ENCODE measurements around the gene AKAP13.

AKAP13 gene

DNA sequence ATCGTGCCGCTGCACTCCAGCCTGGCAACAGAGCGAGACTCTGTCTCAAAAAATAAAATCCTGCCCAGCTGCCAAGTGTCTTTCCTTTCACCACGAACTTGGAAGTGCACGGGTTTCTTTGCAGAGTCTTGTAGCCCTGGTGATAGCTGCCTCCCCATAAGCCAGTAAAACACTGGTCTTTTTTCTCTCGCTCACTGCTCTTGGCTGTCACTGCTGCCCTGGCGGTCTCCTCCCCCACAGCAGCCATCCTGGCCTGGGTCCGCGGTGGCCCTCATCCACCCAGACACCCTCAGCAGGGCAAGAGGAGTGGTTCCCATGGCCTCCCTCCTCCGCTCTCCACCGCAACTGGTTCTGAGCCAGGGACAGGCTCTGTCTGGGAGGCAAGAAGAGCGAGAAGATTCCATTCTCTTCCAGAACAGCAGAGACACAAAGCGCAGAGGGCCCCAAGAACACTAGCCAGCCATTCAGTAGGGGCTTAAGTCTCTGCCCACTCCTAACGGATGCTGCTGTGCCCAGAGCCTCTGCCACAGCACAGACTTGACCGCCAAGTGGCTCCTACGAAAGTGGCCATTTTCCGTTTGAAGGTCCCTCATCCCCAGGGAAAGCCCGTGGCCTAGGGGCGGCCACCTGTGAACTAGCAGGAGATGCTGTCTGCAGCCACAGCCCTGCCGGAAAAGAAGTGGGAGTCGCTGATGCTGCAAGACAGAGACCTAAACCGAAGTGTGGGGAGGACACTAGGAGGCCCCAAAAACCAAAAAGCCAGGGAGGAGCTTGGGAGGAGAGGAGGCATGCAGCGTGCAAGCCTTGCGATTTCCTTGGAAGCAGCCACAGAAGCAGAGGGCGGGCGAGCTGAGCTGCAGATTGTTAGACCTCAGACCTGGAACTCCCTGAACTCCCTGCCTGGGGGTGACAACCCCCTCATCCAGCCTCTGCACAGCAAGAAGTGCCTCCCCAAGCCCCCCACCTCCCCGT lies 370.2 kb downstream of the AKAP13 start:
- FAIRE-seq = no peak
- TF ChIP-seq SPI1 (IDR thresholded peaks at IDR 0.05; ENCODE audit: low read depth, low read length) (no peak), POLR2A (IDR thresholded peaks at IDR 0.05; ENCODE audit: low read depth, low read length) (no peak), PAX5 (IDR thresholded peaks at IDR 0.05; ENCODE audit: insufficient read depth, low read length, severe bottlenecking) (no peak), POU2F2 (IDR thresholded peaks at IDR 0.05; ENCODE audit: low read depth, low read length) (no peak), TAF1 (IDR thresholded peaks at IDR 0.05; ENCODE audit: low read depth, low read length) (no peak), POLR2AphosphoS5 (IDR thresholded peaks at IDR 0.05; ENCODE audit: low read depth, low read length) (no peak)

GRCh38 chr15:85751291-85752123 lies 371.1 kb downstream of the AKAP13 start:
- FAIRE-seq = no peak
- no peak for DNase-seq (ENCODE audit: insufficient read length, low spot score)
- TF ChIP-seq PAX5 (IDR thresholded peaks at IDR 0.05; ENCODE audit: insufficient read depth, low read length, severe bottlenecking) = no peak
- TF ChIP-seq POLR2A (IDR thresholded peaks at IDR 0.05; ENCODE audit: low read depth, low read length) = no peak
- TF ChIP-seq POU2F2 (IDR thresholded peaks at IDR 0.05; ENCODE audit: low read depth, low read length) = no peak
- TF ChIP-seq SPI1 (IDR thresholded peaks at IDR 0.05; ENCODE audit: low read depth, low read length) = no peak
- no peak for TF ChIP-seq TAF1 (IDR thresholded peaks at IDR 0.05; ENCODE audit: low read depth, low read length)
- TF ChIP-seq POLR2AphosphoS5 (IDR thresholded peaks at IDR 0.05; ENCODE audit: low read depth, low read length) = no peak; the same call in 1 of the 2 replicates

More for the DNA sequence above, 370.2 kb downstream of the AKAP13 start:
- no peak for DNase-seq (ENCODE audit: insufficient read length, low spot score)

- TF ChIP-seq TAF1 (IDR thresholded peaks at IDR 0.05; ENCODE audit: low read depth, low read length) (no peak), PAX5 (IDR thresholded peaks at IDR 0.05; ENCODE audit: insufficient read depth, low read length, severe bottlenecking) (no peak), POLR2AphosphoS5 (IDR thresholded peaks at IDR 0.05; ENCODE audit: low read depth, low read length) (no peak), POLR2A (IDR thresholded peaks at IDR 0.05; ENCODE audit: low read depth, low read length) (no peak)
- FAIRE-seq (no peak), DNase-seq (ENCODE audit: insufficient read length, low spot score) (no peak)
These were observed 371.7 kb downstream of the AKAP13 start for GRCh38 chr15:85752124-85752475.

- FAIRE-seq = no peak
- TF ChIP-seq TAF1 (IDR thresholded peaks at IDR 0.05; ENCODE audit: low read depth, low read length) (no peak), POU2F2 (IDR thresholded peaks at IDR 0.05; ENCODE audit: low read depth, low read length) (no peak)
- DNase-seq (ENCODE audit: insufficient read length, low spot score) = no peak
These were observed 372.1 kb downstream of the AKAP13 start for GRCh38 chr15:85752491-85752961.

DNA sequence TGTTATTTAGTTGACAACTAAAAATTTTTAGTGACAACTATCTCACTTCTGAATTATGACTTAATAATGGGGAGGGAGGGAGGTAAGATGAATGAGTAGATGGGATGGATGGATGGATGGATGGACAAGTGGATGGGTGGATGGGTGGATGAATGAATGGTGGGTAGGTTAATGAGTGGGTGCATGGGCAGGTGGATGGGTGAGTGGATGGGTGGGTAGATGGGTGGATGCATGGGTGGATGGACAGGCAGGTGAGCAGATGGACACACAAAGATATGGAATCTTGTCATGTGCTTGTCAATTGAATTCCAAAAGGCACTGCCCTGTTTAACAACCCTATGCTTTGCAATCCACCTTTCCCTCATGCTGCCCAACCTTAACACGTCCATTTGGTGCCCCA lies 372.9 kb downstream of the AKAP13 start:
- no peak for DNase-seq (ENCODE audit: insufficient read length, low spot score)
- TF ChIP-seq POLR2AphosphoS5 (IDR thresholded peaks at IDR 0.05; ENCODE audit: low read depth, low read length) = no peak
- TF ChIP-seq TAF1 (IDR thresholded peaks at IDR 0.05; ENCODE audit: low read depth, low read length) = no peak
- no peak for TF ChIP-seq POU2F2 (IDR thresholded peaks at IDR 0.05; ENCODE audit: low read depth, low read length)
- no peak for TF ChIP-seq PAX5 (IDR thresholded peaks at IDR 0.05; ENCODE audit: insufficient read depth, low read length, severe bottlenecking)
- no peak for TF ChIP-seq SPI1 (IDR thresholded peaks at IDR 0.05; ENCODE audit: low read depth, low read length)
- TF ChIP-seq POLR2A (IDR thresholded peaks at IDR 0.05; ENCODE audit: low read depth, low read length) = no peak
- no peak for FAIRE-seq

DNA sequence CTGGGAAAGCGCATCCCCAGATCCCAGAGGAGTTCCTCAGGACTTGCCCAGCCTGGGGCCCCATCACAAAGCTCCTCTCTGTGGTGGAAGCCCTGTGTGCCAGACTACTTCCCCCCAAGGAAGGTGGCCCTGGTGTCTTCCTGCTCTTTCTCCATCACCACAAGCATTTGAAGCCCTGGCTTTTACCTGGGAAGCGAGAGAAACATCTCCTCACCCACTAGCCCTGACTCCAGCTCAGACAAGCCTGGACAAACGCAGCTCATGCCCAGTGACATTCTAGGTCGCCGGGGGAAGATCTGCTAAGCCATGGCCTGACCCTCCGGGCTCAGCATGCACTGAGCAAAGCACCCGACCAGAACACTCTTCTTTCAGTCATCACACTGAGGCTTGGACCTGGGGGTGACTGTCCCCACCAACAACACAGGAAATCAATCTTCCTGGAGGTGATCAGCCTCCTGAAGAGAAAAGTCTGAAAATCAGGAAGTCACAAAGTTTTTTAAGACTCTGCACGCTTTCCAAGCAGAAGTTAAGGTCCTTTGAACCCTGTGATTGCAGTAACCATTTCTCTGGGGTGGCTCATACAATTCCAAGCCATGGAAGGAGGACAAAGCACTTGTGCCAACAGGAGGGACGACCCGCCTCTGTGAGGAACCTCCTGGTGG lies 373.5 kb downstream of the AKAP13 start:
- FAIRE-seq (no peak), DNase-seq (ENCODE audit: insufficient read length, low spot score) (no peak)
- TF ChIP-seq SPI1 (IDR thresholded peaks at IDR 0.05; ENCODE audit: low read depth, low read length) = no peak
- no peak for TF ChIP-seq POLR2AphosphoS5 (IDR thresholded peaks at IDR 0.05; ENCODE audit: low read depth, low read length)
- TF ChIP-seq POU2F2 (IDR thresholded peaks at IDR 0.05; ENCODE audit: low read depth, low read length) = no peak
- no peak for TF ChIP-seq PAX5 (IDR thresholded peaks at IDR 0.05; ENCODE audit: insufficient read depth, low read length, severe bottlenecking)
- no peak for TF ChIP-seq TAF1 (IDR thresholded peaks at IDR 0.05; ENCODE audit: low read depth, low read length)
- TF ChIP-seq POLR2A (IDR thresholded peaks at IDR 0.05; ENCODE audit: low read depth, low read length) = no peak

DNA sequence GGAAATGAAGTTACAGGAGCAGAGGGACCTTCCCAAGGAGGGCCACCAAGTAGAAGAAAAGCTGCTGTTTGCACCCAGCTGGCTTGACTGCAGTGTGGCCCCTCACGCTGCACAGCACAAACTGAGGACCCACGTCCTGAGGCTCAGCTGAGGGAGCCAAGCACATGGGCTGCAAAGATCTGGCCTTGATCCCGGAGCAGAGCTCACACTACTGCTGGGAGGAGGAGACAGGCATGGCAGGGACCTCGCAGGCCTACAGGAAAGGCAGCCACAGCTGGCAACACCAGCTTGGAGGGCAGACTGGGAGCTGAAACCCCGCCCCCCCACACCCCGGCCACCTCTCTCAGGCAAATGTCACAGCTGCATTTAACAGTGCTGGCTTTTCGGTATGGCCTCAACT lies 374.6 kb downstream of the AKAP13 start:
- DNase-seq (ENCODE audit: insufficient read length, low spot score) (no peak), FAIRE-seq (no peak)
- no peak for TF ChIP-seq POU2F2 (IDR thresholded peaks at IDR 0.05; ENCODE audit: low read depth, low read length)
- TF ChIP-seq POLR2A (IDR thresholded peaks at IDR 0.05; ENCODE audit: low read depth, low read length) = no peak
- TF ChIP-seq PAX5 (IDR thresholded peaks at IDR 0.05; ENCODE audit: insufficient read depth, low read length, severe bottlenecking) = no peak
- TF ChIP-seq SPI1 (IDR thresholded peaks at IDR 0.05; ENCODE audit: low read depth, low read length) = no peak
- TF ChIP-seq TAF1 (IDR thresholded peaks at IDR 0.05; ENCODE audit: low read depth, low read length) = no peak
- TF ChIP-seq POLR2AphosphoS5 (IDR thresholded peaks at IDR 0.05; ENCODE audit: low read depth, low read length) = no peak

GRCh38 chr15:85755471-85755870 lies 375.1 kb downstream of the AKAP13 start:
- no peak for TF ChIP-seq POLR2AphosphoS5 (IDR thresholded peaks at IDR 0.05; ENCODE audit: low read depth, low read length)
- no peak for TF ChIP-seq POLR2A (IDR thresholded peaks at IDR 0.05; ENCODE audit: low read depth, low read length)
- no peak for TF ChIP-seq TAF1 (IDR thresholded peaks at IDR 0.05; ENCODE audit: low read depth, low read length)
- no peak for TF ChIP-seq SPI1 (IDR thresholded peaks at IDR 0.05; ENCODE audit: low read depth, low read length)
- TF ChIP-seq PAX5 (IDR thresholded peaks at IDR 0.05; ENCODE audit: insufficient read depth, low read length, severe bottlenecking) = no peak
- TF ChIP-seq POU2F2 (IDR thresholded peaks at IDR 0.05; ENCODE audit: low read depth, low read length) = no peak
- DNase-seq (ENCODE audit: insufficient read length, low spot score) (no peak), FAIRE-seq (no peak)

DNA sequence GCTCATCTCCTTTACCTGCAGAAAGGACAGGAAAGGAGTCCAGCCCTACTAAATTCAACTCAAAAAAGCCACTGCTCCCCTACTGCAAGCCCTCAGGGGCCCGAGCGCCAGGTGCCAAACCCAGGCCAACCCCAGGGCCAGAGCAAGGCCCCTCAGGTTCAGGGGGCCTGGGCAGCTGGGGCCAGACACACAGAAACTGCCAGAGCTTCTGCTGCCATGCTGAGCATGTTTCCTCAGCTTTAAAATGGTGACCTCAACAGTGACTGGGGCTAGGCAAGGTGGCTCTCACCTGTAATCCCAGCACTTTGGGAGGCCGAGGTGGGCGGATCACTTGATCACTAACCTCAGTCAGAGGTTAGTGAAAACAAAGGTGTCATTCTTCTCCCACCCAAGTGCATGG lies 375.5 kb downstream of the AKAP13 start:
- TF ChIP-seq POU2F2 (IDR thresholded peaks at IDR 0.05; ENCODE audit: low read depth, low read length) = no peak
- no peak for TF ChIP-seq POLR2AphosphoS5 (IDR thresholded peaks at IDR 0.05; ENCODE audit: low read depth, low read length)
- no peak for TF ChIP-seq TAF1 (IDR thresholded peaks at IDR 0.05; ENCODE audit: low read depth, low read length)
- no peak for TF ChIP-seq POLR2A (IDR thresholded peaks at IDR 0.05; ENCODE audit: low read depth, low read length)
- no peak for TF ChIP-seq PAX5 (IDR thresholded peaks at IDR 0.05; ENCODE audit: insufficient read depth, low read length, severe bottlenecking)
- TF ChIP-seq SPI1 (IDR thresholded peaks at IDR 0.05; ENCODE audit: low read depth, low read length) = no peak
- FAIRE-seq (no peak), DNase-seq (ENCODE audit: insufficient read length, low spot score) (no peak)

All from GM12891 (cell line).